HuH-7 (cell line): ENCODE measurements around the gene WWOX.

Experiments
- DNase-seq: peaks from one replicate; pipeline ENCODE4 v3.0.0; 2011; ENCODE audit warnings: low spot score

Gene WWOX

DNA sequence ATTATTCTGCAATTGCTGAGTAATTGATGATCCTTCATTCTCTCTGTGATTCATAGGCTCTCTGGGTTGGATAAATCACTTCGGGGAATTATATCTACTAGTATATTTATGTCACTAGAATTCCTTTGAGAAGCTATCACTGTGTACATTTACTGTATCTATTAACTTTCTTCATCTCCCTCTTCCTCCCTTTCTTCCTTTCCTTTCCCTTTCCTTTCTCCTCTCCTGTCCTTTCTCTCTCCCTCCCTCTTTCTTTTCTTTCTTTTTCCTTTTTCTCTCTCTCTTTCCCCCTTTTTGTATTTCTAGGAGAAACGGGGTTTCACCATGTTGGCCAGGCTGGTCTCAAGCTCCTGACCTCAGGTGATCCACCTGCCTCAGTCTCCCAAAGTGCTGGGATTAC, 711.8 kb downstream of the WWOX start:
- DNase-seq, result no peak

DNA sequence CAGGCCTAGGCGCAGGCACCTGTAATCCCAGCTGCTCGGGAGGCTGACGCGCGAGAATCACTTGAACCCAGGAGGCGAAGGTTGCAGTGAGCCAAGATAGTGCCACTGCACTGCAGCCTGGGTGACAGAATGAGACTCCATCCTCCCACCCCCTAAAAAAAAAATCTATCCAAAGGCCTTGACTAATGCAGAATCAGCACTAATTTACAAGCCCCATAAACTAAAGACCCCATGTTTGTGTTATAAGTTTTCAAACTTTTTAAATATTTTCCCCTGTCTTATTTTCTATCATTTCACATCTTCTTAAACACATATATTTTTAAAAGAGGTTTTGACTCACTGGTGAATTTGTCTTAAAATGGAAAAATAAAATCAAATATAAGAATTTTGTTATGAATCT, 713.1 kb downstream of the WWOX start:
- no peak for DNase-seq

DNA sequence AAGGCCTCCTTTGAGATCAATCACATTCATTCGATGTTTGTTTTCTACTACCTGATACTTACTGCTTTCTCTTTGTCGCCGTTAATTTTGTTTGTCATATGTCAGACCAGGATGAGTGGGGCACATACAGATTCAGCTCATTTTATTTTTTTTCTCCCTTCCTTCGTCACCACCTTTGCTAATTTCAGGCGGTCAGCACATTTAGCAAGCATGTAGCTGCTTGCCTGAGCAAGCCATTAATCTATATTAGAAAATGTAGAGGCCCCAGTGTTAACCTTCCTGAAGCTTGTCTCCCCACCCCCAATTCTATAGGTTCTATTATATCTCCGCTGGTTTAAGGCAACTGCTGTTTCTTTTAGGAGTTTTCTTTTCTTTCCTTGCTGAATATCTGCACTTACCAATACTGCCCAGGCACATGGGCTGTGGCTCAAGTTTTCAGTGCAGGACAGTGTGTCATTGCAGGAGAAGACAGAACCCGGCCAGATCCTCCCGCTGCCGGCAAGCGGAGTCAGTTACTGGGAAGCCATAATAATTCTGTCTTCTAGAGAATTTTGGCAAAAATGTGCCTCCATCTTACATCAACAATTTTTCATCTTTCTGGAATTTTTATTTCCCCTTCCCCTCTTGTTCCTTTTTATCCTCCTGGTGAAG, 714.3 kb downstream of the WWOX start:
- no peak for DNase-seq

DNA sequence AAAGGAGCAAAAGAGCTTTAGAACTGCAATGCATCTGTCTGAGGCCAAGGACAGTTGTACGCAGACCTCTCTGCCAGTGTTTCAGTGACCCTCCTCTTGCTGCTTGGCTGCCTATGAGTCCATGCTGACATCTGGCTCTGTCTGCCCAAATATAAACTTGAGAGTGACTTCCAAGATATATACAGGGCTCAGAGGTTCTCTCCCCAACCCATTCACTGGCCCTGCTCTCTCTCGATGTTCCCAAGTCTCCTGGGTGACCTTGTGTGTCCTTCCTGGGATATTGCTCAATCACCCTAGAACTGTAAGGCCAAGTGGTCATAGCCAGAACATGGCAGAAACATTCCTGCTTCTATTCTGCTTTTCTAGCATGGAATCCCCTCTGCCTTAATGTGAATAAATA, 716.3 kb downstream of the WWOX start:
- DNase-seq, result no peak

DNA sequence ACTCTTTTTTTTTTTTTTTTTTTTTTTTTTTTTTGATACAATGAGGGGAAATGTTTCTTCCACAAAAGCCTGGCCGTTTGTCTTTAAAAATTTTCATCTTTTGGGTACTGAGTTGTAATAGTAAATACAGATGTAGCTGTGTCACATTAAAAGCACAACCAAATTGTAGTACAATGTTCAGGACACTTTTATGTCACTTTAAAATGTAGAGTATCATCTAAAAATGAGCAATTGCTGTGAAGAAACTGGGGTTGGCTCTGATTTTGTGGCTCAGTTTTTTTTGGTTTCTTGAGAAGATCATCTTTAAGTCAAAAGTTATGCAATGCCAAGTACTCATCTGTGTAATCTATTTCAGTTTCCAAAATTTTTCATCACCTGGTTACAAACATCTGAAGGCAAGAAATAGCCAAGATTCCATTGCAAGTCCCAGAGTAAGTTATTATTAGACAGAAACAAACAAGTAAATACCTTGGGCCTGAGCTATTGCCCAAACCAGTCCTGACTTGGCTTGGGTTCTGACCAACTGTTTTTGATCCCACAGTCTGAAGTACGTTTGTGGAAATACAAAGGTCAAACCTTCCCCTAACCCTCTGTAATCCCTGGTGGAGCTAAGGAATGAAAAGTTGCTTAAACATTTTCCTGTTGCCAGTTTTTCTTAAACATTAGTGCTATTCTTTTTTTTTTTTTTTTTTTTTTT, 717.2 kb downstream of the WWOX start:
- DNase-seq, result no peak

DNA sequence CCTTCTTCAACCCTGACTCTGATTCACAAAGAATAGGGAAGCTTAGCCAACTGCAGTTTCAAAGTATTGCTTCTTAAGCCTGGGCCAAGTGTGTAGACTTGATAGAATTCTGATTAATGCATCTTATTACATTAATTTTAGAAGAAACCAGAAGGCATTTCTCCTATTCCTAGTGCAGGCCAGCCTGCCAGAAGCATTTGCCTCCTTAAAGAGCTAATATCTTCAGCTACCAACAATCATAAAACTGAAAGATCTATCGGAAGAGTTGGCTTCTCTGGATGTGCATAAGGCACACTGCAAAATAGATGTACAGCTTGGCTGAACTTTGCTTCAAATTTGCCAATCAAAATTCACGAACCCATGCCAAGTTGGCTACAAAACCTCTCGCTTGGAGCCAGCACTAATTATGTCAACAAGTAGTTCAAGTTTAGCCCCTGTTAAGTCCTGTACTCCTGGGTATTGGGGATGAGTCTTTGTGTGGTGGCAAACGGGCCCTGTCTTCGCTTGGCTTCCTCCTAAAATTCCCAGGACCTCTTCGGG, 717.8 kb downstream of the WWOX start:
- DNase-seq, result no peak

DNA sequence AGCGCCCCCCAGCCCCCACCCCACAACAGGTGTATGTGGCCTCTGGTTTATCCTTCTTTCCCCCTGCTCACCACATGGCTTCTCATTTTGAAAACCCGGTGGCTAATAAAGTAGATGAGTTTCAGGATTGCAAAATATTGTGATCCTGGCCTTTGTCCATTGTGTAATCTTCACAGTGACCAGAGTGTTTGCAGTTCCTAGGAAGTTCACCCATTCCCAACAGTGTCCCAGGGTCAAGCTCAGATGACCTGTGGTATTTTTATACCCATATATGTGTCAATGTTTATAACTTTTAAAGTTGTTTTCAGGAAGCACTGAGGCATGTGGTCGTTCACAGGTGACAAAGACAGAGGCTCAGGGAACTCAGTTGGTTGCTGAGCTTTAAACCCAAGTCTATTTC, 721.9 kb downstream of the WWOX start:
- peak; percentile 46 for DNase-seq

DNA sequence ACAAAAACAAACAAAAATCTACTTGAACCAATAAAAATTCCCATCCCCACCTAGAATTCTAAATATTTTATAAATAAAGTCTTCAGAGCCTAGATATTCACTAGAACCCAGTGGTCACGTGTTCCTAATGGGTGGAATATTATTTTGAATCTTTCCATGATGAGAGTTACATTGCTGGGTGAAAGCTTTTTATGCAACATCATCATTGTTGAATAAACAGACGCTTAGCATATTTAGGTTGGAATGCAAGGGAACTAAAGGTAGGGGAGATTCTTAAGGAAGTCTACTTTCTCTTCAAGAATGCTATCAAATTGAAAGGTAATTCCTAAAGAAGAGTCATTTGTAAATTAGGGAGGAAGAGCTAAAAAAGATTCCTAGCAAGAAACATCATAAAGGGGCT, 723.1 kb downstream of the WWOX start:
- no peak for DNase-seq

DNA sequence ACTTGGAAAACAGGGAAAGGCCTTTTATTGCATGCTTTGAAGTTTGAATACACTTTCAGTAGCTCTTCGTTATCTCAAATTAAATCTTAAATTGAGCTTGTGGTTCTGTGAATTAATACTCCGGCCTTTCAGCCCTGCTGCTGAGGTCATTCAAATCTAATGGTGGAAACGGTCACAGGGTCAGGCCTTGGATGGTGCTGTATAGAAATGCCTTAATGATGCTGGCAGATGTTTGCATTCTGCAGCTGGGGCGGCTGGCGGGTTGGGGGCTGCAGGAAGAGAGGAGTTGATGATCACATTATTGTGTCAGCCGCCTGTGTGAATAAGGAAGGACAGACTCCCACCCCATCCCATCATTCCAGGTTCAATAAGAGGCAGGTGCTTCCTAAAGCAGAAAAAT, 723.6 kb downstream of the WWOX start:
- no peak for DNase-seq

DNA sequence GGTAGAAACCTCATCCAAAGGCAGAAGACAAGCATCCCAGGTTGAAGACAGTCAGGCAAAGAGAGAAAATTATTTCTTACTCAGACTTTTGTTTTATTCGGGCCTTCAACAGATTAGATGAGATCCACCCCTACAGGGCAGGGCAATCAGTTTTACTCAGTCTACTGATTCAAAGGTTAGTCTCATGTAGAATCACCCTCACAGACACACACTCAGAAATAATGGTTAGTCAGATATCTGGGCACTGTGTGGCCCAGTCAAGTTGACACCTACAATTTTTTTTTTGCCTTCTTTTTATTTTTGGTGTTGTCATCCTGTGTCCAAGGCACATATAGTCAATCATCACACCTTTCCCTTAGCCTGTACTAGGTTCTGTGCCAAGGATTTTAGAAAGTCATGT, 729.8 kb downstream of the WWOX start:
- DNase-seq, result no peak

DNA sequence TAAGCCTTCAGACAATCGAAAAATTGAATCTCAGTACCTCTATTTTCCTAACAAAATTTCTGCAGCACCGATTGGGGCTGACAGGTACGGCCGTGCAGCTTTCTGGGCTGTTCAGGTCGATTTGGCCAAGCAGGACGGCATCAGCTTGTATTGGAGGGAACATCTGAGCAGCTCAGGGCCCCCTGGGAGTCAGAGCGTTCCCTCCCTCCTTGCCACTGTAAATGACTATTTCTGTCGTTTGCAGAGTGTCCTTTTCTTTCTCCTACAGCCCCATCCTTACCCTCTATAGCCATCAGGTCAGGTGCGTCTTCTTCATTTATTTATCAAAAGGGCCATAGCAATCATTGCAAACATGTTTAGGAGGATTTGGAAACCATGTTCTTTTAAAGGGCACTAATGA, 731.1 kb downstream of the WWOX start:
- DNase-seq, result no peak

DNA sequence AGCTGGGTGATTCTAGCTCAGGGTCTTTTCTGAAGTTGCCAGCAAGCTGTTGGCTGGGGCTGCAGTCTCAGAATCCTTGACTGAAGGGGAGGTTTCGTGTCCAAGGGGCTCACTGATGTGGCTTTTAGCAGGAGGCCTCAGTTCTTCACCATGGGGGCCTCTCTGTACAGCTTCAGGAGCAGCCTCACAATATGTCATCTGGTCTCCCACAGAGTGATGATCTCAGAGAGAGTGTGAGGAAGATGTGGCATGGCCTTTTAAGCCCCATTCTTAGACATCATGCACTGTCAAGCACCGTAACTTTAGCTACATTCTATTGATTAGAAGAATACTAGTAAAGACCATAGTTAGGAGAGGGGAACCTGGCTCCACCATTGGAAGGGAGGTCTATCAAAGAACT, 732.6 kb downstream of the WWOX start:
- no peak for DNase-seq

DNA sequence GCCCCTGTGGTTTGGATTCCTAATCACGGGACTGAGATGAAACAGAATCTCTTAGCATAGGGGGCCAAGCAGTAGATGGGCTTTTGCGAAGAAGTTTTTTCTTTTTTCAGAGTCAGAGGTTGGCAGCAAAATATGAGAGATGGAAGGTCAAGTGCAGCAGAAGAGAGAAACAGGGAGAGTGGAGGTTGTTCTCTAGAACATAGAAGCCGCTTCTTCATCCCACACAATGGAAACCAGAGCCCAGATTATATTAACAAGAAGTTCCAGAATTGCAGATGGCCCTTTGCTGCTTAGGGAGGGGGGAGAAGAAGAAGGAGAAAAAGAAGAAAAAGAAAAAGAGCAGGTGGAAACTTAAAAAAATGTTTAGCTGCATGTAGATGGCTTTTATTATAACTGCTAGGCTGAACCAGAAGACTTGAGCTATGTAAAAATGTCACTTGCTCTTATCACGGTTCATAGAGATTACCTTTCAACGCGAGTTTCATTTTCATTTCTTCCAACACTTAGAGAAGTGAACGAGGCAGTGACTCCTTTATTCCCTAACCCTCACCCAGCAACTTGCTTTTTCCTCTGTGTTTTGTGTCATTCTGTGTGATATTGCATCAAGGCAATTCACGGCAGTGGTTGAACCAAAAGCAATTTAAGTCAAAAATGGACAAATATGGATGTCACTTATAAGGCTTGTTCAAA, 737.5 kb downstream of the WWOX start:
- no peak for DNase-seq

DNA sequence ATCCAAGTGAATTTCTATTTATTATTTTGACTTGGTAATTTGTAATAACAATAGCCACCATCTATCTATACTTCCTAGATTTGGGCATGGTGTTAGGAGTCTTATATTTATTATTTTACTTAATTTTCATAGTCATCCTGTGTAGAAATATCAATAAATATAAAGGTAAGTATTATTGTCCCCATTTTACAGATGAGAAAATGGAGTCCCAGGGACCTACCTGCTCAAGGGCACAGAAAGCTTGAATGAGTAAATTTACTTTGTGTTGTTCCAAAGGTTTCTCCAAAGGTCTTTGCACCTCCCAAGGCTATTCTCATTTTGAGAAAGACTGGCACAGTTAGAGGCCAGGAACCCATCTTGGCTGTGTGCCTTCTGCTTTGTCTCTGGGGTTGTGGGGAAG, 738.3 kb downstream of the WWOX start:
- DNase-seq, result no peak

DNA sequence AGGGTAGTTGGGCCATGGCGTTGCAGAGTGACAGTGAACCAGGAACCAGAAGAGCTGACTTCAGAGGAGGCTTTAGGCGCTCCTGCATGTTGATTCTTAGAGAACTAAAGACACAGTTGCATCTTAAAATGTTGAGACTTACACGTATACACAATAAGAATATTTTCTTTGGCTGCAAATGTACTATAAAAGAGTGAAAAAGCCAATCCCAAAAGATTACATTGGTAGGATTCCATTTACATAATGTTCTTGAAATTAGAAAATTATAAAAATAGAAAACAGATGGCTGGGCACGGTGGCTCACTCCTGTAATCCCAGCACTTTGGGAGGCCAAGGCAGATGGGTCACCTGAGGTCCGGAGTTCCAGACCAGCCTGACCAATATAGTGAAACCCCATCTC, 738.8 kb downstream of the WWOX start:
- DNase-seq, result no peak

DNA sequence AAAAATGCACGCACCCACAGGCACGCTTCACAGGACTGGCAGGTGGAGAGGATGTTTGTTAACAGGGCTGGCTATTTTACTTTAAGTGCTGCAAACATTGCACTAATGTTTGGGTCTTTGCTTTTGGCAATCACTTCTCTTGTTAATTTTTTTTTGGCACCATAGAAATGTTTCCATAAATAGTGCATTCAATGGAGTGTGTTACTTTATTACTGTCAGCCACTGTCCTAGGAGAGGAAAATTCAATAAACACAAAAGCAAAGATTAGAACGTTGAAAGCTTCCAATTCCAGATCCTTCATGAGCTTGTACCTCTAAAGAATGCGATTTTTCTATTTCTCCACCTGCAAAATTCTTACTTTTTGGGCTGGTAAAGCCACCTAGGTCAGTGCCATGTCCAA, 743.5 kb downstream of the WWOX start:
- no peak for DNase-seq

DNA sequence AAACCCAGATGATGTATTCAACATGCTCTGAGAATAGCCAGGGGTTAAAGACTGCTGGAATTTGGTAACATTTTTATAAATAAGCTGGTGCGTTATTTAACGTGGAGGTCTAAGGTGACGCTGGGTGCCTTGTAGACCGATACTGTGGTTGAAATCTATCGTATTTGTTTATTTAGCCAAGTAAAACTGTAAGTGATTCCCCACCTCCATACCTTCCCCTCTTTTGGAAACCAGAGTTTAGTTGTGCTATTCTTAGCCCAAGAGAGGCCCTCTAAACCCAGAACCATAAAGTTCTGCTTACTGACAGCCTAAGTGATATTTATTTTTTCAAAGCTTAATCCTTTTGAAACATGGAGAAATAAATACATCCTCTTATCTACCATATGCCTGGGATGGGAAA, 744.5 kb downstream of the WWOX start:
- no peak for DNase-seq

DNA sequence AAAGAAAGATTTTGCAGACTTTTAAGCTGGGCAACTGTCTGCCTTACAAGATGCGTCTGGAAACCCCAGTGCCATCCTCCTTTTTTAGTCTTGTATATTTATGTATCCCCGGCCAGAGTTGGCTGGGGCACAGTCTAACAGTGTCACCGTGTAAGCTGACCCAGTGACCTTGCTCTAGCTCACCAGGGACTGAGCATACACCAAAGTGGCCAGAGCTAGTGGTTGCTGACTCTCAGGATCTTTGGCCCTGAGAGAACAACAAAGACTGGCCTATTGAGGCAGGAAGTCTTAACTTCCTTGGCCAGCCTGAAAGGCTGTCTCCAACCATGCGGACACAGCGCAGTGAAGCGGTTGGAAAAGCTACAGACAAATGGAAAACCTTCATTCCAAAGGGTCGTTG, 745.2 kb downstream of the WWOX start:
- peak; percentile 15 for DNase-seq

DNA sequence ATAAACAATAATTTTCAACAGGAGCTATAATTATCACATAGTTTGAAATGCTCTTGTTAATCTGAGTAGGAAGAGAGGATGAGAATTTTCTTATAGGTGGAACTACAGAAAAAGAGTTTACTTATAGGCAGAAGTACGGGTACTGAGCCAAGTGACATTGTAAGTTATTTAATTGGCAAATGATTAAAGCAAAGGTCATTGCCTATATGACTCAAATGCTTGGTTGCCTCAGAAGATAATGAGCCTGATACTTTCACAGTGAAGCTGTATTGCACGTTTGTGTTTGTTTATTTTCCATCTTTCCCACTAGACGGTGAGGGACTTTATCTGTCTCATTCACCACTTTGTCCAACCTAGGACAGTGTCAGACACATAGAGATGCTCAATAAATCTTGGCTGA, 751.8 kb downstream of the WWOX start:
- no peak for DNase-seq

DNA sequence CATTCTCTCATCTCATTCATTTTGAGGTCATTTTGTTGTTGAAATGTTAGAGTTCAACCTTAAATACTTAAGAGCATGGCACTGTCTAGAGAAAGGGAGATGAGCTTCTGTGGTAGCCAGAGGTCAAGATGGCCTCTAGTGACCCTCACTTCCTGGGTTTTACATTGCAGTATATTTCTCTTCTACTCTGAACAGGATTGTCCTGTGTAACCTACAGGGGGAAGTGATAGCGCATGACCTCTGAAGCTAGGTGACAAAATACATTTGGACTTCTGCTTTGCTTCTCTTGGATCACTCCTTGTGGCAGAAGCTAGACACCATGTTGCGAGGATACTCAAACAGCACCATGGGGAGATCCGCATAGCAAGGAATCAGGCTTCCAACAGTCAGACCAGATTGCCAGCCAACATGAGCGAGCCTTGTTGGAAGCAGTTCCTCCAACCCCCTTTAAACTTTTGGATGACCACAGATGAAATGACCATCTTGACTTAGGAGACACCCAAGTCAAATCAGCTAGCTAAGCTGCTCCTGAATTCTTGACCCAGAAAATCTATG, 752.7 kb downstream of the WWOX start:
- DNase-seq, result no peak

DNA sequence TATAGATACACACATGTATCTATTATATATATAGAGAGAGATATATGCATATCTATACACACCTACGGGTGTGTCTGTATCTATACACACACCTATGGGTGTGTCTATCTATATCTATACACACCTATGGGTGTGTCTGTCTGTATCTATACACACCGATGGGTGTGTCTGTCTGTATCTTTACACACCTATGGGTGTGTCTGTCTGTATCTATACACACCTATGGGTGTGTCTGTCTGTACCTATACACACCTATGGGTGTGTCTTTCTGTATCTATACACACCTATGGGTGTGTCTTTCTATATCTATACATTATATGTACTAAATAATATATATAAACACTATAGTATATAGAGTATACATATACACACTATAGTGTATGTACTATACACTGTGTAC, 762.6 kb downstream of the WWOX start:
- DNase-seq, result no peak

DNA sequence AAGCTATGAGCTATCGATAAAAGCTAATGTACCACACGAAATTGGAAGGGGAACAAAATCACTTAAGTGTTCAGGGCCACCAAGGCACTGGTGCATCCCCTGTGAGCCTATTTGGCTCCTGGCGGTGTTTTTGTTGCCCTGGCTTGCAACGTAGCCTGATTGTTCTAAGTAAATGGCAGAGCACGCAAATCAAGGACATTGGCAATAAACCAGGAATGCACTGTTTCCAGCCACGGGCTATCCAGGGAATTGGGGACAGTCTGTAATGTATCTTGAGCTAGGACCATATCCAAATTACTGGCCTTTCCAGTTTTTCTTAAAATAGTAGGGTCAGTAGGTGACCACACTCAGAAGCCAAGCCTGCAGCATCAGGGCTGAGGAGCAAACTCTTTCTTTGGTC, 767.1 kb downstream of the WWOX start:
- no peak for DNase-seq

DNA sequence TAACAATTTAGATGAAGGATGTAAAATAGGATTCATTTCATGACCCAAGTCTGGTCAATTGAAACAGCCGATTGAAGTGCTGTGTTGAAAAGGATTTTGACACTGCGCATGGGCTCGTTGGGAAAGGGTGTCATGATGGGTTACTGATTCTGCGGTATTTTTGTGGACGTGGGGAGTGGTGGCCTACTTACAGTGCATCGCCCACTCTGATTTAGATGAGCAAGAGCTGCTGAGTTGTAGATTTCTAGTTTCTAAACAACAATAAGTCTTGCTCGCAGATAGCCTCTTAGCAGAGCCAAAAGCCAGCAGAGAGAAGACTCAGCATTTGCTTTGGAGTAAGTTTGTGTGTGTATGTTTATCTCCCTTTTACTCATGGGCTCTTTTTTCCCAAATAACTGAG, 770.0 kb downstream of the WWOX start:
- no peak for DNase-seq
